Bronchial epithelial cell (primary cell): ENCODE measurements around the gene S100PBP. TPM values are rescaled to one million over a fixed set of nuclear protein-coding genes. Genes with fewer than 3 reads are reported as not detected.

ENCODE experiments used
- DNase-seq: peaks from one replicate; pipeline ENCODE4 v3.0.0-alpha.2; 2010; ENCODE audit warnings: low read depth
- FAIRE-seq: peaks from 2 replicates; lab custom pipeline; 2011; peaks lifted over from hg19 to GRCh38; lab: Jason Lieb, UNC
- H3K27me3 ChIP-seq: 2 replicates; pipeline ENCODE4 v1.5.1; 2011; ENCODE audit warnings: low read length; ENCODE audit not compliant: control insufficient read depth, insufficient read depth
- H3K36me3 ChIP-seq: 2 replicates; pipeline ENCODE4 v1.5.1; 2011; ENCODE audit warnings: low read length; ENCODE audit not compliant: control insufficient read depth, insufficient read depth
- H3K4me3 ChIP-seq: 2 replicates; pipeline ENCODE4 v1.5.1; 2011; ENCODE audit warnings: mild to moderate bottlenecking, low read depth, low read length, control low read depth
- CTCF ChIP-seq: IDR thresholded peaks from 2 replicates; pipeline ENCODE4 v1.5.1; 2011; ENCODE audit warnings: mild to moderate bottlenecking, moderate library complexity, low read length, control low read depth, inconsistent platforms; ENCODE audit not compliant: insufficient read depth, severe bottlenecking
- total RNA-seq: library from RNA; depleted of rRNA; stranded (reverse); fragments of >200 nt; gene quantifications from 2 replicates; pipeline ENCODE4 v1.2.1, GENCODE V29; 2014

The S100PBP gene
- total RNA-seq, 1 donor from 2014 or later = 20.5 TPM

DNA sequence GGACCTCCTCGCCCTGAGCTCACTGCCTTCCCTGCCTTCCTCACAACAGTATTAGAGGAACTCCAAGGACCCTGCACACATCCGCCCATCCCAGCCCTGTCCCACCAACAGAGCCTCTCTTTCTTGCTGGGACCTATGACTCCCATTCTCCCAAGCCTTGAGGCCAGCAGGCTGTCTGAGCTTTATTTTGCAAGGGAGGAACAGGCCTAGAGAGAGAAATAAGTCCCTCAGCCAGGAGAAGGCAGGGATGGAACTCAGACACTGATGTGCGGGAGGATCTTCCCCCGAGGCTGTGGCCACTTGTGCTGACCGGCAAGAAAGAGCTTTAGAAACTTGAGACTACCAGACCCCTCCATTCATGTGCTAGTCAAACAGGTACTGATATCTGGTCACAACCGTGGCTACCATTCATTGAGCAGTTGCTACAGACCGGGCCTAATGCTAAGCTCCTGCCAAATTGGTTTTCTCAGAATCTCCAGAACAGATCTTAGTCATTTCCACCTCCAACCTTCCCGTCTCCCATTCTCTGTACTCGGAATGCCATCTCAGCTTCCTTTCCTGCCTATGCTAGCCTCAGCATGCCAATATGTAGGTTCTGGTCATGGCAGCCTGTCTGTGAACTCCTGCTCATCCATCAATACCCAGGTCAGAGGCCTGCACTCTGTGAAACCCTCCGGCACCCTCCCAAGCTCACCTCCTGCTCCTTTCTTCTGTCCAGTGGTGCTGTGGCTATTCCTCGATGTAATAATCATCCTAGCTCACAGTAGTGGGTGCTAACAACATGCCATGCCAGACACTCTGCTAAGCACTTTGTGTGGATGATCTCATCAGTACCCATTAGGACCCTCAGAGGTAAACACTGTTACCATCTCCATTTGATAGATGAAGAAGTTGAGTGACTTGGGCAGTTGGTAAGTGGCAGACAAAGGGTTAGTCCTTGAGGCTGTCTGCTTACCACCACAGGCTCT, 79.9 kb downstream of the S100PBP start:
- FAIRE-seq = peak; percentile 94

DNA sequence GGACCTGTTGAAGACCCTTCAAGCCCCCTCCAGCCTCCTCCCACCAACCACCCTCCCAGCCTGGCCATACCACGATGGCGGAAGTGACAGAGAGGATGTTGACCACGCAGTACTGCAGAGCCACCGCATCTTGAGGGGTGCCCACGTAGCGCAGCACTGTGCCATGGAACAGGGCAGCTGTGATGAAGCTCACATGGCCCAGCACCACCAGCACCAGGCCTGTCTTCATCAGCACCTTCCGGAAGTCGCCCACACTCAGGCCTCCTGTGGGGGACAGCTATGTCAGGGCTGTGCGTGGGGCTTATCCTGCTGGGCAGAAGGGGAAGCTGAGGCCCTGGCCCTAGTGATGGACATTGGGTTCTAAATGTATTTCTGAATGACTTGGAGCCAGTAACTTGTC, 80.6 kb downstream of the S100PBP start:
- Histone ChIP-seq H3K4me3 (no peak overlapping the region), H3K36me3 (peaks cover 7% of the 10 kb centered on the region), H3K27me3 (no peaks in the 10 kb centered on the region)
- TF ChIP-seq CTCF = no peak
- no peak for FAIRE-seq
- no peak for DNase-seq

More for the DNA sequence above, 79.9 kb downstream of the S100PBP start:
- Histone ChIP-seq H3K36me3 (peaks cover 7% of the 10 kb centered on the region), H3K27me3 (no peaks in the 10 kb centered on the region), H3K4me3 (no peak overlapping the region)
- no peak for TF ChIP-seq CTCF
- peak; percentile 86 for DNase-seq

GRCh38 chr1:32898958-32899357, 81.5 kb downstream of the S100PBP start:
- FAIRE-seq (no peak), DNase-seq (no peak)
- Histone ChIP-seq H3K36me3 (peaks cover 7% of the 10 kb centered on the region), H3K27me3 (no peaks in the 10 kb centered on the region), H3K4me3 (no peak overlapping the region)
- no peak for TF ChIP-seq CTCF

DNA sequence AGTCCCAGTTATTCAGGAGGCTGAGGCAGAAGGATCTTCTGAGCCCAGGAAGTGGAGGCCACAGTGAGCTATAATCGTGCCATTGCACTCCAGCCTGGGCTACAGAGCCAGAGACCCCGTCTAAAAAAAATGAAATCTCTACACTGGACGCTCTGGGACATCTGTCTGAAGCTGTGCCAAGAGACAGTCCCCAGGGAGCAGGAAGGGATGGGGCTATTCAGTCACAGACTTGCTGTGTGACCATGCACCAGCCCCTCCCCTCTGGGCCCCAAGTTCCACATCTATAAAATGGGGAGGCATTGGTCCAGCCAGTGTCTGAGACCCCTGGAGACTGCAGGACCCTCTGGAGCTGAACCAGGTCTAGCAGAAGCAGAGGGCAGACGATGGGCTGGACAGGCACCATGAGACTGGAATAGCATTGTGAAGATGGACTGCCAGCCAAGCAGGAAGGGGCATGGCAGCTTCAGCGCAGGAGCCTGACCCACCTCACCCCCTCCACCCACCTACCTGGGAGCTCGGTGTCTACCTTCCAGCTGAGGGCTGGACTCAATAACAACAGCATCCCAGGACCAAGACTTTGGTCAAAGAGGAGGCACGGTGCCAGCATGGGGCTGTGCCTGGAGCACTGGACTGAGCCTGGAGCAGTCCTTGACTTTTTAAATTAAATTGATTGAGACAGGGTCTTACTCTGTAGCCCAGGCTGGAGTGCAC, 82.3 kb downstream of the S100PBP start:
- TF ChIP-seq CTCF = no peak
- H3K4me3 ChIP-seq = no peak overlapping the region
- H3K36me3 ChIP-seq = peaks cover 7% of the 10 kb centered on the region
- H3K27me3 ChIP-seq = no peaks in the 10 kb centered on the region
- FAIRE-seq = no peak
- no peak for DNase-seq

DNA sequence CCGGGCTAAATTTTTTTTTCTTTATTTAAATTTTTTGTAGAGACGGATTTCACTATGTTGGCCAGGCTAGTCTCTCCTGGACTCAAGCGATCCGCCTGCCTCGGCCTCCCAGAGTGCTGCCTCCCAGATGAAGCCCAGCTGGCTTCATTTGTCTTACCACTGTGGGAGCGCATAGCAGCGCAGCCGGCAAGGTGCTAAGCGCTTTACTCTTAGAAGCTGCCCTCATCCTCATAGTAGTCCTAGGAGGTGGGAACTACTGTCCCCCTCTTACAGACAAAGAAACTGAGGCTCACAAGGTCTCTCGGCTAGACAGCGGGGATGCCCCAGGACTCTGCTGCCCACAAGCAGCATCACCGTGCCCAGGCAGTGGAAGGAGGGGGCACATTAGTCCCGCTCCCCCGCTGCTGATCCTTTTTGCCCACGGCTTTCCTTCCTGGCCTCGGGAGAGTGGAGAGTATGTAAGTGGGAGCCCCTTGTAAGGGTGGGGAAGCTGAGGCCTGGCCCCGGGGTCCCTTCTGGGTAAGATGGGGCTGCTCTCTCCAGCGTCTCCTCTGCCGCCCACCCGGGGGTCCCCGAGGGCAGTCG, 83.0 kb downstream of the S100PBP start:
- H3K4me3 ChIP-seq = peak overlapping the region; percentile 85
- no peak for FAIRE-seq
- no peak for DNase-seq
- no peak for TF ChIP-seq CTCF
- no peaks in the 10 kb centered on the region for H3K27me3 ChIP-seq
- peaks cover 5% of the 10 kb centered on the region for H3K36me3 ChIP-seq
